HepG2 (cell line): ENCODE data around the gene B3GAT3.

Experiments used
- ZHX1 ChIP-seq: sonication (generic); formaldehyde crosslinking; IDR thresholded peaks from 2 replicates; pipeline ENCODE4 v1.8.1; 2022; ENCODE audit warnings: low read depth, mild to moderate bottlenecking, missing genetic modification reagents
- ZNF775 ChIP-seq: sonication (generic); formaldehyde crosslinking; IDR thresholded peaks from 2 replicates; pipeline ENCODE4 v1.4.0; 2020; ENCODE audit warnings: missing genetic modification reagents, mild to moderate bottlenecking, moderate library complexity, borderline replicate concordance
- ZNF891 ChIP-seq: sonication (generic); formaldehyde crosslinking; IDR thresholded peaks from 2 replicates; pipeline ENCODE4 v1.5.0; 2020; ENCODE audit warnings: mild to moderate bottlenecking, missing genetic modification reagents

- TF ChIP-seq ZHX1 (CRISPR knock-in tag): no peak
- no peak for TF ChIP-seq ZNF775
- TF ChIP-seq ZNF891 (CRISPR knock-in tag): no peak
Measured at GRCh38 chr11:62588966-62589637, 32.7 kb downstream of the B3GAT3 start.
